Suprapubic skin (tissue), 4 donors: Measurements from ENCODE around the gene APOE. TPM values are rescaled to one million over a fixed set of nuclear protein-coding genes. Genes with fewer than 3 reads are reported as not detected.
"Not testable (repeated sequence)": the region's sequence is repeated elsewhere in the genome, so short reads cannot be mapped to it uniquely, and the experiment has no call there.

Experiments
- DNase-seq, 2 donors: peaks; one replicate each; pipeline ENCODE4 v3.0.0-alpha.2; 2019; ENCODE audit warnings: low spot score in 2 of 2
- H3K27ac ChIP-seq: fragments of 200-600 bp; sonication (generic); one replicate; pipeline ENCODE4 v1.5.1; 2019
- H3K27me3 ChIP-seq: fragments of 200-600 bp; sonication (generic); one replicate; pipeline ENCODE4 v1.5.1; 2019
- H3K36me3 ChIP-seq: fragments of 200-600 bp; sonication (generic); one replicate; pipeline ENCODE4 v1.5.1; 2019
- H3K4me1 ChIP-seq: fragments of 200-600 bp; sonication (generic); one replicate; pipeline ENCODE4 v1.5.1; 2019
- H3K4me3 ChIP-seq: fragments of 200-600 bp; sonication (generic); one replicate; pipeline ENCODE4 v1.5.1; 2019; ENCODE audit warnings: mild to moderate bottlenecking
- H3K9me3 ChIP-seq: fragments of 200-600 bp; sonication (generic); one replicate; pipeline ENCODE4 v1.5.1; 2019
- EP300 ChIP-seq: sonication (generic); formaldehyde crosslinking; IDR thresholded peaks from one replicate; pipeline ENCODE4 v1.6.1; 2017; ENCODE audit warnings: antibody characterized with exemption
- POLR2A ChIP-seq, 2 donors: fragments of 450-650 bp; IDR thresholded peaks; one replicate each; pipeline ENCODE4 v1.6.1; 2017; ENCODE audit warnings: antibody characterized with exemption in 2 of 2, mild to moderate bottlenecking in 2 of 2, moderate library complexity in 2 of 2
- POLR2AphosphoS5 ChIP-seq, 3 donors: sonication (generic); formaldehyde crosslinking; IDR thresholded peaks; one replicate each; pipeline ENCODE4 v1.6.1; 2017; ENCODE audit warnings: antibody characterized with exemption in 3 of 3
- WGBS: methylation state at CpG from one replicate; pipeline ENCODE4 v1.1.5; 2018; 5-methylcytosine and 5-hydroxymethylcytosine counted together
- total RNA-seq, 4 donors: library from RNA; depleted of rRNA; stranded (reverse); fragments of >200 nt; gene quantifications; one replicate each; pipeline ENCODE4 v1.1.0, GENCODE V29; 2016
- TF ChIP-seq, protein P1 (sequence below), 2 donors: fragments of 200-600 bp in 1 of 2; fragments of 450-650 bp in 1 of 2; sonication (generic) in 1 of 2; IDR thresholded peaks; one replicate each; pipeline ENCODE4 v1.5.1; 2016 to 2019; ENCODE audit warnings: antibody characterized with exemption in 2 of 2, mild to moderate bottlenecking in 1 of 2, moderate library complexity in 1 of 2

APOE gene
- total RNA-seq, 4 donors from 2014 or later: 418 to 859 (median 594) TPM

DNA sequence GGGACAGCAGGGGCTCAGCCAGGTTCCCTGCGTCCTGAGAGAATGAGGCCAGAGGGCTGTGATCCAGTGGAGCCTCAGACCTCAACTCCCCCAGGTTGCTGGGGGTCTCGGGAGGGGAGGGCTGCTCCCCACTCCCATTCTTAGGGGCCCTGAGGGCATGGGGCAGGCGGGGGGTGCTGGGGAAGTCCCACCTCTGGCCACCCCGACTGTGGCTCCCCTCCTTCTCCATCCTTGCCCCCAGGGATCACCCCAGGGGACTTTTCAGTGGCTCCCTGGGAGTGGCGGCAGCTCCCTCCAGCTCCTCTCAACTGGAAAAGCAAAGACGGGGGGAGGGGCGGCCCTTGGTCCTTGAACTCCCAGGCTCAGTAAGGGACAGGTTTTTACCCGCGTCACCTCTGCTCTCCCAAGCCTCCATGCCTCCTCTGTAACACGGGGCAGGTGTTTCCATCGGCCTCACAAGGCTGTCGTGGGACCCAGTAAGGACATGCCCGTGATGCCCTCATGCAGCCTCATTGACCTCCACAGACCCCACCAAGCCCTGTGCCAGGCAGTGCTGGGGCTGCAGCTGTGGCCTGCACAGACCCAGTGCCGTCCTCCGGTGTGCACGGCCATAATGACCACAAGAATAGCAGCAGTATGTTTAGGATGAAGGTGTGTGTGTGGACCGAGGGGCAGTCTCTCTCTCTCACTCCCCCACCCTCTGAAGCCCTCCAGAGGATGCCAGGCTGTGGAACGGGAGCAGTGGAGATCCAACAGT lies 26.1 kb upstream of the APOE start:
- 68% methylated on average over 10 of the region's 18 CpGs for WGBS
- TF ChIP-seq EP300 (no peak), POLR2AphosphoS5 (IDR thresholded peaks at IDR 0.05) (no peak), POLR2A (IDR thresholded peaks at IDR 0.05) (no peak)
- TF ChIP-seq, protein P1, sequence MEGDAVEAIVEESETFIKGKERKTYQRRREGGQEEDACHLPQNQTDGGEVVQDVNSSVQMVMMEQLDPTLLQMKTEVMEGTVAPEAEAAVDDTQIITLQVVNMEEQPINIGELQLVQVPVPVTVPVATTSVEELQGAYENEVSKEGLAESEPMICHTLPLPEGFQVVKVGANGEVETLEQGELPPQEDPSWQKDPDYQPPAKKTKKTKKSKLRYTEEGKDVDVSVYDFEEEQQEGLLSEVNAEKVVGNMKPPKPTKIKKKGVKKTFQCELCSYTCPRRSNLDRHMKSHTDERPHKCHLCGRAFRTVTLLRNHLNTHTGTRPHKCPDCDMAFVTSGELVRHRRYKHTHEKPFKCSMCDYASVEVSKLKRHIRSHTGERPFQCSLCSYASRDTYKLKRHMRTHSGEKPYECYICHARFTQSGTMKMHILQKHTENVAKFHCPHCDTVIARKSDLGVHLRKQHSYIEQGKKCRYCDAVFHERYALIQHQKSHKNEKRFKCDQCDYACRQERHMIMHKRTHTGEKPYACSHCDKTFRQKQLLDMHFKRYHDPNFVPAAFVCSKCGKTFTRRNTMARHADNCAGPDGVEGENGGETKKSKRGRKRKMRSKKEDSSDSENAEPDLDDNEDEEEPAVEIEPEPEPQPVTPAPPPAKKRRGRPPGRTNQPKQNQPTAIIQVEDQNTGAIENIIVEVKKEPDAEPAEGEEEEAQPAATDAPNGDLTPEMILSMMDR (IDR thresholded peaks at IDR 0.05): no peak
- no peak for DNase-seq
- Histone ChIP-seq H3K9me3 (no peaks in the 10 kb centered on the region), H3K27ac (no peak overlapping the region), H3K27me3 (no peaks in the 10 kb centered on the region), H3K36me3 (peaks cover 45% of the 10 kb centered on the region), H3K4me3 (no peak overlapping the region), H3K4me1 (peaks cover 3% of the 10 kb centered on the region)

DNA sequence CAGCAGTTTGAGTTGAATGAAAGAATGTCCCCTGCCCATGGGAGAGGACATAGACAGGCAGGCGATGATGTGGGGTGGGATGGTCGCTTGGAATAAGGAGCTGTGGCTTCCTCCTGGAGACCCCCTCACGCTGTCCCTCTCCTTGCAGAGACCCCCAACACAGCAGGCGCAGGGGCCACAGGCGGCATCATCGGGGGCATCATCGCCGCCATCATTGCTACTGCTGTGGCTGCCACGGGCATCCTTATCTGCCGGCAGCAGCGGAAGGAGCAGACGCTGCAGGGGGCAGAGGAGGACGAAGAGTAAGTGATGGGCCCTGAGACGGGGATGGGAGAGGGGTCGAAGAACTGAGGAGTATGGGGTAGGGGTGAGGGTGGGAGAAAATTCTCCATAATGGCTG lies 23.5 kb upstream of the APOE start:
- no peaks in the 10 kb centered on the region for H3K9me3 ChIP-seq
- DNase-seq: no peak
- peaks cover 3% of the 10 kb centered on the region for H3K4me1 ChIP-seq
- no peak for TF ChIP-seq EP300
- no peak for TF ChIP-seq POLR2A (IDR thresholded peaks at IDR 0.05)
- TF ChIP-seq POLR2AphosphoS5 (IDR thresholded peaks at IDR 0.05): no peak
- TF ChIP-seq, protein P1 (IDR thresholded peaks at IDR 0.05): no peak
- WGBS: 91% methylated on average over 15 of the region's 15 CpGs
- no peaks in the 10 kb centered on the region for H3K27me3 ChIP-seq
- H3K36me3 ChIP-seq: peaks cover 36% of the 10 kb centered on the region
- H3K27ac ChIP-seq: no peak overlapping the region
- no peak overlapping the region for H3K4me3 ChIP-seq

DNA sequence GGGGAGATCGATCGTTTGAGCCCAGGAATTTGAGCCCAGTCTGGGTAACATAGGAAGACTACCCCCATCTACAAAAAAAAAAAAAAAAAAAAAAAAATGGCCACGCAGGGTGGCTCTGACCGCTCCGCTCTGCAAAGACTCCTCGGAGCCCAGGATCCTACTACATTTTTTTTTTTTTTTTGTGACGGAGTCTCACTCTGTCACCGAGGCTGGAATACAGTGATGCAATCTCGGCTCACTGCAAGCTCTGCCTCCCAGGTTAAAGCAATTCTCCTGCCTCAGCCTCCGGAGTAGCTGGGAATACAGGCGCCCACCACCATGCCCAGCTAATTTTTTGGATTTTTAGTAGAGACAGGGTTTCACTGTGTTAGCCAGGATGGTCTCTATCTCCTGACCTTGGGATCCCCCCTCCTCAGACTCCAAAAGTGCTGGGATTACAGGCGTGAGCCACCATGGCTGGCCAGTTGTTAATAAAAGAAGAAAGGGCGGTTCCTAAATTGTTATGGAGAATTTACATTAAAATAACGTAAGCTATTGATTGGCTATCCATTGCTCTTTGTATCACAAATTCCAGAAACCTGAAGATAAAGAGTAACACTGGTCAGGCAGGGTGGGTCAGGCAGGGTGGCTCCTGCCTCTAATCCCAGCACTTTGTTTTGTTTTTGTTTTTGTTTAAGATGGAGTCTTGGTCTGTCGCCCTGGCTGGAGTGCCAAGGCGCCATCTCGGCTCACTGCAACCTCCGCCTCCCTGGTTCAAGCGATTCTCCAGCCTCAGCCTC lies 22.8 kb upstream of the APOE start:
- H3K4me1 ChIP-seq, H3K4me3 ChIP-seq, H3K27me3 ChIP-seq, H3K9me3 ChIP-seq, H3K27ac ChIP-seq, DNase-seq: not testable (repeated sequence)
- peaks cover 38% of the 10 kb centered on the region for H3K36me3 ChIP-seq
- 88% methylated on average over 19 of the region's 19 CpGs for WGBS

DNA sequence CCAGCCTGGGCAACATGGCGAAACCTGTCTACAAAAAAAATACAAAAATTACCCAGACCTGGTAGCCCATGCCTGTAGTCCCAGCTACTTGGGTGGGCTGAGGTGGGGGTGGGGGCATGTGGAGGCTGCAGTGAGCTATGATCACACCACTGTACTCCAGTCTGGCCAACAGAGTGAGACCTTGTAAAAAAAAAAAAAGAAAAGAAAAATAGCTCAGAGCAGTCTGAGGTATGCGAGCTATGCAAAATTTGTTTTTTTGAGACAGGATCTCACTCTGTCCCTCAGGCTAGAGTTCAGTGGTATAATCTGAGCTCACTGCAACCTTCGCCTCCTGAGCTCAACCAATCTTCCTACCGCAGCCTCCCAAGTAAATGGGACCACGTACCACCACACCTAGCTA lies 21.7 kb upstream of the APOE start:
- H3K36me3 ChIP-seq: peaks cover 32% of the 10 kb centered on the region
- no peaks in the 10 kb centered on the region for H3K9me3 ChIP-seq
- DNase-seq: no peak
- no peak overlapping the region for H3K4me3 ChIP-seq
- TF ChIP-seq POLR2A (IDR thresholded peaks at IDR 0.05) (no peak), POLR2AphosphoS5 (IDR thresholded peaks at IDR 0.05) (no peak), EP300 (no peak)
- TF ChIP-seq, protein P1 (IDR thresholded peaks at IDR 0.05): no peak
- WGBS: 84% methylated on average over 5 of the region's 5 CpGs
- no peaks in the 10 kb centered on the region for H3K27me3 ChIP-seq
- H3K27ac ChIP-seq: no peak overlapping the region
- no peaks in the 10 kb centered on the region for H3K4me1 ChIP-seq

DNA sequence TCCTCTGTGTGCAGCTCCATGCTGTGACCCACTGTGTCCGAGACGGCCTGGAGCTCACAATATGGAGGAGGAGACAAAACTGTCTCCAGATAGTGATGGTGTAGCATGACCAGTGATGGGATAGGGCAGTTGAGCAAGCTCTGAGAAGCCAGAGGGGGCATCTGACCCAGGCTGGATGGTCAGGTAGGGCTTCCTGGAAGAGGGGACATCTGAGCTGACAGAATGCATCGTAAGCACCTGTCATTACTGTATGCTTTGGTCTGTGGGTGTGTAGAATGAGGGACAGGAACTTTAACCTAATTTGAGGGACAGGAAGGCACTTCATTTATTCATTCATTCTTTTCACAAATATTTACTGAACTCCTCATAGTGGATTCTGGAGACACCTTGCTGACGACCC lies 21.0 kb upstream of the APOE start:
- Histone ChIP-seq H3K27ac (no peak overlapping the region), H3K36me3 (peaks cover 32% of the 10 kb centered on the region), H3K4me3 (no peak overlapping the region), H3K27me3 (no peaks in the 10 kb centered on the region), H3K9me3 (no peaks in the 10 kb centered on the region), H3K4me1 (peaks cover 4% of the 10 kb centered on the region)
- DNase-seq: no peak
- TF ChIP-seq POLR2AphosphoS5 (IDR thresholded peaks at IDR 0.05) (no peak), EP300 (no peak), POLR2A (IDR thresholded peaks at IDR 0.05) (no peak)
- TF ChIP-seq, protein P1 (IDR thresholded peaks at IDR 0.05): no peak
- 81% methylated on average over 4 of the region's 4 CpGs for WGBS
